NCI-H187 treated with DMSO at 0.1 percent for 48 hours (cell line): Measurements from ENCODE around the gene CHAF1B.
A peak's percentile ranks its signal among the peaks of the same experiment; 100 is the strongest.
"Not testable (repeated sequence)": the region's sequence is repeated elsewhere in the genome, so short reads cannot be mapped to it uniquely, and the experiment has no call there.

Experiments used
- DNase-seq: peaks from one replicate; lab custom pipeline; 2025; lab: John Stamatoyannopoulos, UW

Gene CHAF1B

GRCh38 chr21:36385233-36386030, at the start of gene CHAF1B:
TSS of gene CHAF1B (plus strand) at chr21:36385392. CDS start at chr21:36386137, 745 bp downstream.
- DNase-seq = peak; percentile 16

- DNase-seq = no peak
Observed at GRCh38 chr21:36337099-36337509, 48.1 kb upstream of the CHAF1B start.

- DNase-seq = no peak
Observed at GRCh38 chr21:36338975-36339374, 46.2 kb upstream of the CHAF1B start.

GRCh38 chr21:36342581-36342980, 42.6 kb upstream of the CHAF1B start:
- not testable (repeated sequence) for DNase-seq

- no peak for DNase-seq
Observed at GRCh38 chr21:36344931-36345330, 40.3 kb upstream of the CHAF1B start.

- DNase-seq = no peak
Observed at GRCh38 chr21:36347278-36347961, 37.8 kb upstream of the CHAF1B start.

GRCh38 chr21:36347962-36348328, 37.2 kb upstream of the CHAF1B start:
- no peak for DNase-seq

- DNase-seq = no peak
Observed at GRCh38 chr21:36349315-36349714, 35.9 kb upstream of the CHAF1B start.

GRCh38 chr21:36350282-36350910, 34.8 kb upstream of the CHAF1B start:
- DNase-seq = no peak

- no peak for DNase-seq
Observed at GRCh38 chr21:36354918-36355680, 30.1 kb upstream of the CHAF1B start.

- no peak for DNase-seq
Observed at GRCh38 chr21:36355868-36356267, 29.3 kb upstream of the CHAF1B start.

GRCh38 chr21:36359185-36359584, 26.0 kb upstream of the CHAF1B start:
- no peak for DNase-seq

GRCh38 chr21:36369064-36369685, 16.0 kb upstream of the CHAF1B start:
- no peak for DNase-seq

- no peak for DNase-seq
Observed at GRCh38 chr21:36375994-36376393, 9.2 kb upstream of the CHAF1B start.

- no peak for DNase-seq
Observed at GRCh38 chr21:36377391-36377842, 7.8 kb upstream of the CHAF1B start.

GRCh38 chr21:36379251-36379650, 5.9 kb upstream of the CHAF1B start:
- DNase-seq = no peak

GRCh38 chr21:36381841-36382589, 3.2 kb upstream of the CHAF1B start:
- DNase-seq = no peak

- not testable (repeated sequence) for DNase-seq
Observed at GRCh38 chr21:36382722-36383121, 2.5 kb upstream of the CHAF1B start.

- DNase-seq = no peak
Observed at GRCh38 chr21:36384885-36385232, 333 bp upstream of the CHAF1B start.

GRCh38 chr21:36386031-36386642, 945 bp downstream of the CHAF1B start:
- no peak for DNase-seq

GRCh38 chr21:36388096-36388495, 2.9 kb downstream of the CHAF1B start:
- DNase-seq = no peak
